DOHH2 (cell line): ENCODE results near the gene METTL17.

Experiments used
- H3F3A ChIP-seq: fragments of 200-600 bp; sonication (generic), shearing (Covaris generic); 2 replicates; pipeline ENCODE4 v1.6.0; 2016; ENCODE audit warnings: antibody characterized with exemption, mild to moderate bottlenecking; ENCODE audit not compliant: control insufficient read depth, insufficient read depth
- H3K27ac ChIP-seq: fragments of 200-600 bp; sonication (generic); 2 replicates; pipeline ENCODE4 v1.5.1; 2014; ENCODE audit warnings: low read depth, mild to moderate bottlenecking, low read length, moderate library complexity
- H3K27me3 ChIP-seq: fragments of 200-600 bp; sonication (generic); 2 replicates; pipeline ENCODE4 v1.6.1; 2014; ENCODE audit warnings: mild to moderate bottlenecking, low read length, mixed read lengths; ENCODE audit not compliant: control insufficient read depth
- H3K36me3 ChIP-seq: fragments of 200-600 bp; sonication (generic); 2 replicates; pipeline ENCODE4 v1.6.1; 2014; ENCODE audit warnings: mild to moderate bottlenecking, low read length, moderate library complexity, mixed read lengths; ENCODE audit not compliant: control insufficient read depth
- H3K4me1 ChIP-seq: fragments of 200-600 bp; sonication (generic); 2 replicates; pipeline ENCODE4 v1.6.1; 2014; ENCODE audit warnings: mild to moderate bottlenecking, low read length, mixed read lengths; ENCODE audit not compliant: control insufficient read depth
- H3K4me2 ChIP-seq: fragments of 200-600 bp; sonication (generic); 2 replicates; pipeline ENCODE4 v1.6.0; 2014; ENCODE audit warnings: mild to moderate bottlenecking, low read length, moderate library complexity
- H3K4me3 ChIP-seq: fragments of 200-600 bp; sonication (generic); 2 replicates; pipeline ENCODE4 v1.5.1; 2014; ENCODE audit warnings: mild to moderate bottlenecking, low read length, mixed read lengths
- H3K79me2 ChIP-seq: fragments of 200-600 bp; sonication (generic); 2 replicates; pipeline ENCODE4 v1.6.1; 2014; ENCODE audit warnings: mild to moderate bottlenecking, low read length, mixed read lengths; ENCODE audit not compliant: control insufficient read depth
- H3K9me2 ChIP-seq: fragments of 200-600 bp; sonication (generic); replicated peaks from 2 replicates; pipeline ENCODE4 v1.6.1; 2014; ENCODE audit warnings: mild to moderate bottlenecking, low read length, mixed read lengths; ENCODE audit not compliant: control insufficient read depth
- H3K9me3 ChIP-seq: fragments of 200-600 bp; sonication (generic); 2 replicates; pipeline ENCODE4 v1.6.1; 2014; ENCODE audit warnings: antibody characterized with exemption, low read length, mixed read lengths; ENCODE audit not compliant: control insufficient read depth, insufficient read depth
- H4K20me1 ChIP-seq: fragments of 200-600 bp; sonication (generic); 2 replicates; pipeline ENCODE4 v1.6.0; 2014; ENCODE audit warnings: low read depth, mild to moderate bottlenecking, antibody characterized with exemption, low read length, moderate library complexity; ENCODE audit not compliant: control insufficient read depth, insufficient read depth
- CTCF ChIP-seq: fragments of 200-600 bp; sonication (generic); IDR thresholded peaks from one replicate; pipeline ENCODE4 v1.5.1; 2014; ENCODE audit warnings: antibody characterized with exemption, mild to moderate bottlenecking, low read depth, low read length; ENCODE audit not compliant: poor library complexity, severe bottlenecking
- EZH2phosphoT487 ChIP-seq: fragments of 200-600 bp; sonication (generic); IDR thresholded peaks from 2 replicates; pipeline ENCODE4 v1.6.1; 2017; ENCODE audit warnings: borderline replicate concordance, mild to moderate bottlenecking, antibody characterized with exemption, low read length, moderate library complexity, mixed read lengths

METTL17 gene

GRCh38 chr14:20970983-20971704, 18.6 kb upstream of the METTL17 start:
- H3K36me3 ChIP-seq, result no peaks in the 10 kb centered on the region
- H3K4me1 ChIP-seq, result peaks cover 13% of the 10 kb centered on the region
- peak overlapping the region; percentile 92 for H3K4me3 ChIP-seq
- no peaks in the 10 kb centered on the region for H3F3A ChIP-seq
- no peak overlapping the region for H3K27ac ChIP-seq
- peaks cover 34% of the 10 kb centered on the region for H3K27me3 ChIP-seq
- no peaks in the 10 kb centered on the region for H3K79me2 ChIP-seq
- peak; percentile 92 for TF ChIP-seq CTCF
- TF ChIP-seq EZH2phosphoT487, result no peak
- H4K20me1 ChIP-seq, result no peaks in the 10 kb centered on the region
- peak overlapping the region; percentile 98 for H3K4me2 ChIP-seq
- no peaks in the 10 kb centered on the region for H3K9me3 ChIP-seq
- no peaks in the 10 kb centered on the region for H3K9me2 ChIP-seq

GRCh38 chr14:20971705-20972021, 18.1 kb upstream of the METTL17 start:
- H3K27ac ChIP-seq, result no peak overlapping the region

GRCh38 chr14:20973501-20973900, 16.3 kb upstream of the METTL17 start:
- H3K4me3 ChIP-seq, result no peak overlapping the region
- H3K36me3 ChIP-seq, result no peaks in the 10 kb centered on the region
- H3K4me2 ChIP-seq, result no peak overlapping the region
- no peaks in the 10 kb centered on the region for H3K79me2 ChIP-seq
- peaks cover 18% of the 10 kb centered on the region for H3K27me3 ChIP-seq
- TF ChIP-seq EZH2phosphoT487, result no peak
- H3F3A ChIP-seq, result no peaks in the 10 kb centered on the region
- H3K4me1 ChIP-seq, result peaks cover 13% of the 10 kb centered on the region
- no peaks in the 10 kb centered on the region for H4K20me1 ChIP-seq
- H3K27ac ChIP-seq, result no peak overlapping the region
- no peaks in the 10 kb centered on the region for H3K9me3 ChIP-seq
- no peaks in the 10 kb centered on the region for H3K9me2 ChIP-seq

More at GRCh38 chr14:20971705-20972021, 18.1 kb upstream of the METTL17 start:
- no peaks in the 10 kb centered on the region for H3K9me2 ChIP-seq
- H3F3A ChIP-seq, result no peaks in the 10 kb centered on the region
- peak overlapping the region; percentile 92 for H3K4me3 ChIP-seq
- H3K27me3 ChIP-seq, result peaks cover 34% of the 10 kb centered on the region
- H3K36me3 ChIP-seq, result no peaks in the 10 kb centered on the region
- H4K20me1 ChIP-seq, result no peaks in the 10 kb centered on the region
- no peaks in the 10 kb centered on the region for H3K9me3 ChIP-seq
- TF ChIP-seq CTCF, result peak; percentile 17
- no peak for TF ChIP-seq EZH2phosphoT487
- H3K79me2 ChIP-seq, result no peaks in the 10 kb centered on the region
- peaks cover 13% of the 10 kb centered on the region for H3K4me1 ChIP-seq
- peak overlapping the region; percentile 98 for H3K4me2 ChIP-seq

GRCh38 chr14:20976291-20976690, 13.5 kb upstream of the METTL17 start:
- H3K4me2 ChIP-seq, result no peak overlapping the region
- no peaks in the 10 kb centered on the region for H3K36me3 ChIP-seq
- H3K27ac ChIP-seq, result no peak overlapping the region
- H4K20me1 ChIP-seq, result no peaks in the 10 kb centered on the region
- peaks cover 5% of the 10 kb centered on the region for H3K4me1 ChIP-seq
- no peaks in the 10 kb centered on the region for H3K9me3 ChIP-seq
- H3F3A ChIP-seq, result no peaks in the 10 kb centered on the region
- TF ChIP-seq EZH2phosphoT487, result no peak
- TF ChIP-seq CTCF, result no peak
- no peaks in the 10 kb centered on the region for H3K9me2 ChIP-seq
- H3K79me2 ChIP-seq, result no peaks in the 10 kb centered on the region
- peaks cover 13% of the 10 kb centered on the region for H3K27me3 ChIP-seq
- H3K4me3 ChIP-seq, result no peak overlapping the region
